Measurements from ENCODE around the gene TOM1L2. TPM values are rescaled to one million over a fixed set of nuclear protein-coding genes. Genes with fewer than 3 reads are reported as not detected.

Gene TOM1L2
- total RNA-seq, 3 donors from 2014 or later (not counting 1 experiment from before 2014, with no cell fraction given) = 35.7 to 43.2 (median 35.7) TPM

DNA sequence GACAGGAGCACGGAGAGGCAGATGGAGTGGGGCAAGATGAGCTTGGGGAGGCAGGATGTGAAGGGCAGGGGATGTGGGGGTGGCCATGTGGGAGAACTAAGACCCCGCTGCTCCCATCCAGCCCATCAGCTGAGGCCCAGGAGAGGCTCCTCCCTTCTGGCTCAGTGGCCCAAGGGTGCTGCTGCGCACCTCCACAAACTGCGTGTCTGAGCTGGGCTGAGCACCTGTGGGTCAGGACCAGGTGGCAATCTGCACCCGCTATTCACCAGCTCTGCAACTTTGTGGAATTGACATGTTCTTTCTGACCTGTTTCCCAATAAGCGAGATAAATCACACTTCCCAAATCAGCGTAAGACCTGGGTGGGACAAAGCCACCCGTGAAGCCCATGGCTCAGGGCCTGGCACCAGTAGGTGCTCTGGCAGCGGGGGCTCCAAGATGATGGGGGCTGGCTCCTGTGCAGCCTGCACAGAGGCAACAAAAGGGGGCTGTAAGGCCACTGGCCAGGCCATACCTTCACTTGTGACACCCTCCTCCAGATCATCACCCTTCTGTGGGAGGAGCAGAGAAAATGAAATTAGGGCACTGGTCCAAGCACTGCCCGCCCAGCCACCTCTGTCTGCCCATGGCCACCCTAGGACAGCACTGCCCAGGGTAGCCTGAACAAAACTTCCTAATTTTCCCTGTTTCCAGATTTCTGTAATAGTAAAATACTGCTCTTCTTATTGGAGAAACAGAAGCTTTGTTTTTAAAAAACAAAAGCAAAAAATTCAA, 123.7 kb downstream of the TOM1L2 start:
- peaks cover 57% of the 10 kb centered on the region for H3K4me1 ChIP-seq (ENCODE audit: control insufficient read depth, insufficient read depth, low read length)
- no peak for ATAC-seq
- H3K27me3 Mint-ChIP-seq (ENCODE audit: low read depth in 2 of 2) = no peaks in the 10 kb centered on the region

DNA sequence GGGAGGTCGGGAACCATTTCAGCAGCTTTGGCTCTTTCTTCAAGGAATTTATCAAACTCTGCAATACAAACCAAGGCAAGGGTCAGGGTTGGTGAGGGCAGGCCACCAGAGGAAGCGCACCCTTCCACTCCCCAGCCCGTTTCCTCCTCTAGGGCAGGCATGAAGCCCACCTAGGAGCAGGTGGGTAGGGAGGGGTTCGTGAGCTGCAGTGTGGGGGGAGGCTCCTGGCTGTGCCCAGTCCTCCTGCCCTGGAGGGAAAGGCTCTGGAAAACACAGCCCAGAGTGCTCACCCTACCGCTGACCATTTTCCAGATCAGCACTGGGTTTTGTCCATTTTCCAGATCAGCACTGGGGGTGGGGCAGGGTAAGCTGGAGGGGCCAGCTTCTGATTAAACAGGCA, 124.5 kb downstream of the TOM1L2 start:
- Mint-ChIP-seq H3K36me3 (no peaks in the 10 kb centered on the region), H3K9me3 (no peaks in the 10 kb centered on the region), H3K27me3 (ENCODE audit: low read depth in 2 of 2) (no peaks in the 10 kb centered on the region), H3K4me3 (no peak overlapping the region), H3K27ac (peak overlapping the region in 1 of 2 donors; percentile 96), H3K4me1 (peaks cover 47 to 55% of the 10 kb centered on the region in 2 donors)
- H3K4me3 ChIP-seq (ENCODE audit: low read length) = no peak overlapping the region
- ATAC-seq (no peak), DNase-seq (no peak)
- no peak overlapping the region for H3K27ac ChIP-seq (ENCODE audit: low read length)
- intact Hi-C loops (cut with micrococcal nuclease) = no loop called here
- H3K27me3 ChIP-seq (ENCODE audit: control insufficient read depth, insufficient read depth, low read length) = no peaks in the 10 kb centered on the region
- TF ChIP-seq, protein P1, sequence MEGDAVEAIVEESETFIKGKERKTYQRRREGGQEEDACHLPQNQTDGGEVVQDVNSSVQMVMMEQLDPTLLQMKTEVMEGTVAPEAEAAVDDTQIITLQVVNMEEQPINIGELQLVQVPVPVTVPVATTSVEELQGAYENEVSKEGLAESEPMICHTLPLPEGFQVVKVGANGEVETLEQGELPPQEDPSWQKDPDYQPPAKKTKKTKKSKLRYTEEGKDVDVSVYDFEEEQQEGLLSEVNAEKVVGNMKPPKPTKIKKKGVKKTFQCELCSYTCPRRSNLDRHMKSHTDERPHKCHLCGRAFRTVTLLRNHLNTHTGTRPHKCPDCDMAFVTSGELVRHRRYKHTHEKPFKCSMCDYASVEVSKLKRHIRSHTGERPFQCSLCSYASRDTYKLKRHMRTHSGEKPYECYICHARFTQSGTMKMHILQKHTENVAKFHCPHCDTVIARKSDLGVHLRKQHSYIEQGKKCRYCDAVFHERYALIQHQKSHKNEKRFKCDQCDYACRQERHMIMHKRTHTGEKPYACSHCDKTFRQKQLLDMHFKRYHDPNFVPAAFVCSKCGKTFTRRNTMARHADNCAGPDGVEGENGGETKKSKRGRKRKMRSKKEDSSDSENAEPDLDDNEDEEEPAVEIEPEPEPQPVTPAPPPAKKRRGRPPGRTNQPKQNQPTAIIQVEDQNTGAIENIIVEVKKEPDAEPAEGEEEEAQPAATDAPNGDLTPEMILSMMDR (IDR thresholded peaks at IDR 0.05) = no peak
- H3K9me3 ChIP-seq (ENCODE audit: control insufficient read depth, insufficient read depth, low read length) = no peaks in the 10 kb centered on the region
- H3K4me1 ChIP-seq (ENCODE audit: control insufficient read depth, insufficient read depth, low read length) = peaks cover 57% of the 10 kb centered on the region
- no peaks in the 10 kb centered on the region for H3K36me3 ChIP-seq (ENCODE audit: control insufficient read depth, insufficient read depth, low read length)
- WGBS (ENCODE audit: insufficient coverage) = 95% methylated on average over 4 of the region's 5 CpGs

More for the DNA sequence above, 123.7 kb downstream of the TOM1L2 start:
- Mint-ChIP-seq H3K36me3 (no peaks in the 10 kb centered on the region), H3K4me1 (peaks cover 47 to 55% of the 10 kb centered on the region in 2 donors), H3K9me3 (no peaks in the 10 kb centered on the region), H3K27ac (peak overlapping the region; percentile 94 to 96), H3K4me3 (peak overlapping the region; percentile 85)
- peak overlapping the region; percentile 81 for H3K27ac ChIP-seq (ENCODE audit: low read length)
- H3K9me3 ChIP-seq (ENCODE audit: control insufficient read depth, insufficient read depth, low read length) = no peaks in the 10 kb centered on the region
- no peak overlapping the region for H3K4me3 ChIP-seq (ENCODE audit: low read length)
- intact Hi-C loops (cut with micrococcal nuclease) = loop anchor here (1.0 kb wide), 2 partner anchors 8 to 185 kb away; no protein-coding TSS in a partner anchor
- no peaks in the 10 kb centered on the region for H3K27me3 ChIP-seq (ENCODE audit: control insufficient read depth, insufficient read depth, low read length)
- WGBS (ENCODE audit: insufficient coverage) = 79% methylated on average over 10 of the region's 10 CpGs
- TF ChIP-seq, protein P1 (IDR thresholded peaks at IDR 0.05) = no peak
- no peak for DNase-seq
- no peaks in the 10 kb centered on the region for H3K36me3 ChIP-seq (ENCODE audit: control insufficient read depth, insufficient read depth, low read length)

DNA sequence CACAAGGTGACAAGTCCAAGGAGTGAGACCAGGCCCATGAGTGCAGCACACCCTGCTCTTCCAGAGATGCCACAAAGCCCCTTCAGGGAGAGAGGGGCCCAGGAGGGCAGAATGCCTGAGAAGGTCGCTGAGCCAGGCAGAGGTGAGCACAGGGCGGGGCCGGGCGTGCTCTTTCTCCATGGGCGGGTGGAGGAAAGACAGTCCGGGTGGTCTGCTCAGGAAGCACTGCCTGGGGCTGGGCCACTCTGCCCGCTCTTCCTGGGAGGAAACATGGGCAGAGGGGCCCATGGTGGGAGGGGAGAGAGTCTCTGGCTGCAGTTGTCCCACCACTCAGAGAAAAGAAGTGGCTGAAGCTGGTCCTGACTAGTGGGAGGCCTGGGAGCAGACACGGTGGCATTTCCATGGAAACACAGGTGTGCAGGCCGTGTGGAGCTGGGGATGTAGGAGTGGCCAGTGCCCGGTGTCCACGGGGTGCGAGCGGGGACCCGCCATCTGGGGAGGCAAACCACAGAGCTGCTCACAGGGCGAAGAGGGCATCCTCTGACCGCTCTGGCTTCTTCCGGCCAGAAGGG, 125.0 kb downstream of the TOM1L2 start:
- Mint-ChIP-seq H3K36me3 (no peaks in the 10 kb centered on the region), H3K4me1 (peaks cover 46 to 54% of the 10 kb centered on the region in 2 donors), H3K27ac (no peak overlapping the region), H3K27me3 (ENCODE audit: low read depth in 2 of 2) (no peaks in the 10 kb centered on the region), H3K4me3 (no peak overlapping the region), H3K9me3 (no peaks in the 10 kb centered on the region)
- peaks cover 55% of the 10 kb centered on the region for H3K4me1 ChIP-seq (ENCODE audit: control insufficient read depth, insufficient read depth, low read length)
- H3K27me3 ChIP-seq (ENCODE audit: control insufficient read depth, insufficient read depth, low read length) = no peaks in the 10 kb centered on the region
- no peak overlapping the region for H3K27ac ChIP-seq (ENCODE audit: low read length)
- WGBS (ENCODE audit: insufficient coverage) = 89% methylated on average over 17 of the region's 17 CpGs
- TF ChIP-seq, protein P1 (IDR thresholded peaks at IDR 0.05) = no peak
- no peak overlapping the region for H3K4me3 ChIP-seq (ENCODE audit: low read length)
- intact Hi-C loops (cut with micrococcal nuclease) = no loop called here
- ATAC-seq (no peak), DNase-seq (no peak)
- H3K9me3 ChIP-seq (ENCODE audit: control insufficient read depth, insufficient read depth, low read length) = no peaks in the 10 kb centered on the region
- no peaks in the 10 kb centered on the region for H3K36me3 ChIP-seq (ENCODE audit: control insufficient read depth, insufficient read depth, low read length)

Measured in natural killer cell (primary cell).